Left lung (tissue), 10 donors: ENCODE data around the gene NECTIN1. TPM values are rescaled to one million over a fixed set of nuclear protein-coding genes. Genes with fewer than 3 reads are reported as not detected.

ENCODE experiments used
- ATAC-seq: fragments of 200-7000 bp; cut with Tn5 transposase; one replicate; pipeline ENCODE4 v1.9.1; 2020; ENCODE audit warnings: moderate library complexity
- DNase-seq, 4 donors: peaks; one replicate each; pipeline ENCODE4 v3.0.0-alpha.2; 2013 to 2020
- H3K27ac ChIP-seq, 2 donors: fragments of 200-600 bp; sonication (generic) in 1 of 2; one replicate each; pipeline versions ENCODE4 v1.5.0 to v1.8.0; 2020 to 2021
- H3K27me3 ChIP-seq, 2 donors: fragments of 200-600 bp; sonication (generic) in 1 of 2; one replicate each; pipeline versions ENCODE4 v1.5.0 to v1.8.0; 2020 to 2021
- H3K36me3 ChIP-seq, 2 donors: fragments of 200-600 bp; sonication (generic) in 1 of 2; one replicate each; pipeline versions ENCODE4 v1.5.0 to v1.8.0; 2020 to 2021
- H3K4me1 ChIP-seq, 2 donors: fragments of 200-600 bp; one replicate each; pipeline ENCODE4 v1.8.0; 2021
- H3K4me3 ChIP-seq, 2 donors: fragments of 200-600 bp; sonication (generic) in 1 of 2; one replicate each; pipeline versions ENCODE4 v1.5.0 to v1.8.0; 2020 to 2021; ENCODE audit warnings: mild to moderate bottlenecking in 1 of 2
- H3K9me3 ChIP-seq, 2 donors: fragments of 200-600 bp; sonication (generic) in 1 of 2; one replicate each; pipeline versions ENCODE4 v1.5.0 to v1.8.0; 2020 to 2021
- intact Hi-C, 2 donors: fragments of 100-400 bp; cut with DNase I; formaldehyde crosslinking; loops; one replicate each; pipeline versions ENCODE4 v1.11.2 to v1.14.2; 2022
- polyA plus RNA-seq, 6 donors: library from polyadenylated mRNA; unstranded; fragments of 120-200 nt; gene quantifications; one replicate each; pipeline ENCODE4 v1.2.1, GENCODE V29; 2013; ENCODE audit not compliant: insufficient read length in 6 of 6
- total RNA-seq, 2 donors: library from RNA; stranded (reverse); fragmentation: NEBNext Ultra II Directional; extraction: Animal tissue kit (Norgen Biotek cat#: 25700); gene quantifications; one replicate each; pipeline ENCODE4 v1.2.1, GENCODE V29; 2021
- TF ChIP-seq, protein P1 (sequence below), 2 donors: fragments of 200-600 bp; sonication (generic) in 1 of 2; IDR thresholded peaks; one replicate each; pipeline versions ENCODE4 v1.5.0 to v1.8.0; 2021; ENCODE audit warnings: antibody characterized with exemption in 2 of 2
- donor health status: DM: no; HTN: yes; CAD: no.
- donor health status: DM: no; HTN: no; CAD: no.

Gene NECTIN1
- total and polyA plus RNA-seq, 8 donors, result 13.0 to 21.1 (median 15.9) TPM

- Histone ChIP-seq H3K27ac (no peak overlapping the region), H3K4me3 (no peak overlapping the region), H3K36me3 (no peaks in the 10 kb centered on the region), H3K4me1 (peaks cover 11 to 69% of the 10 kb centered on the region in 2 donors), H3K9me3 (no peaks in the 10 kb centered on the region), H3K27me3 (no peaks in the 10 kb centered on the region)
- TF ChIP-seq, protein P1, sequence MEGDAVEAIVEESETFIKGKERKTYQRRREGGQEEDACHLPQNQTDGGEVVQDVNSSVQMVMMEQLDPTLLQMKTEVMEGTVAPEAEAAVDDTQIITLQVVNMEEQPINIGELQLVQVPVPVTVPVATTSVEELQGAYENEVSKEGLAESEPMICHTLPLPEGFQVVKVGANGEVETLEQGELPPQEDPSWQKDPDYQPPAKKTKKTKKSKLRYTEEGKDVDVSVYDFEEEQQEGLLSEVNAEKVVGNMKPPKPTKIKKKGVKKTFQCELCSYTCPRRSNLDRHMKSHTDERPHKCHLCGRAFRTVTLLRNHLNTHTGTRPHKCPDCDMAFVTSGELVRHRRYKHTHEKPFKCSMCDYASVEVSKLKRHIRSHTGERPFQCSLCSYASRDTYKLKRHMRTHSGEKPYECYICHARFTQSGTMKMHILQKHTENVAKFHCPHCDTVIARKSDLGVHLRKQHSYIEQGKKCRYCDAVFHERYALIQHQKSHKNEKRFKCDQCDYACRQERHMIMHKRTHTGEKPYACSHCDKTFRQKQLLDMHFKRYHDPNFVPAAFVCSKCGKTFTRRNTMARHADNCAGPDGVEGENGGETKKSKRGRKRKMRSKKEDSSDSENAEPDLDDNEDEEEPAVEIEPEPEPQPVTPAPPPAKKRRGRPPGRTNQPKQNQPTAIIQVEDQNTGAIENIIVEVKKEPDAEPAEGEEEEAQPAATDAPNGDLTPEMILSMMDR (IDR thresholded peaks at IDR 0.05), result no peak
- DNase-seq (no peak), ATAC-seq (peak; percentile 57)
- intact Hi-C loops, result no loop called here
Measured at GRCh38 chr11:119684361-119685110, 44.5 kb downstream of the NECTIN1 start.

DNA sequence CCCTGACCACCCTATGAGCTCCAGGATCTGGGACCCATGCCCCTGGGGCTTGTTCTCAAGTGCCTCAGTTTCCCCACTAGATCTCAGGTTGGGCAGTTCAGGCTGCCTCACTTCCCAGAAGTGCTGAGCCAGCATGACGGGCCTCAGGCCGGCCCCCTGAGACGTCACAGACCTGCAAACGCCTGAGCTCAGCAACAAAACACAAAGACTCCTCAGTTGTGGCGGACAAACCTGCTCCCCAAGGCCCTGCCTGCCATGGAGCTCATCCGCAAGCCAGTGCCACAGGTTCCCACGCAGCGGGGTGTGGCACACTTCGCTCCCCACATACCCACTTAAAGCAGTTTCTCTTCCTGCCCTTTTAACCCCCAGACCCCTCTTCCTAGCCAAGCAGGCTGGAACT lies 45.2 kb downstream of the NECTIN1 start:
- ATAC-seq (no peak), DNase-seq (peak in 1 of 4 donors; percentile 78)
- no peak overlapping the region for H3K4me3 ChIP-seq
- H3K27ac ChIP-seq, result no peak overlapping the region
- peaks cover 11 to 61% of the 10 kb centered on the region in 2 donors for H3K4me1 ChIP-seq
- H3K9me3 ChIP-seq, result no peaks in the 10 kb centered on the region
- H3K36me3 ChIP-seq, result no peaks in the 10 kb centered on the region
- H3K27me3 ChIP-seq, result no peaks in the 10 kb centered on the region
- intact Hi-C loops, result no loop called here
- TF ChIP-seq, protein P1 (IDR thresholded peaks at IDR 0.05), result no peak

DNA sequence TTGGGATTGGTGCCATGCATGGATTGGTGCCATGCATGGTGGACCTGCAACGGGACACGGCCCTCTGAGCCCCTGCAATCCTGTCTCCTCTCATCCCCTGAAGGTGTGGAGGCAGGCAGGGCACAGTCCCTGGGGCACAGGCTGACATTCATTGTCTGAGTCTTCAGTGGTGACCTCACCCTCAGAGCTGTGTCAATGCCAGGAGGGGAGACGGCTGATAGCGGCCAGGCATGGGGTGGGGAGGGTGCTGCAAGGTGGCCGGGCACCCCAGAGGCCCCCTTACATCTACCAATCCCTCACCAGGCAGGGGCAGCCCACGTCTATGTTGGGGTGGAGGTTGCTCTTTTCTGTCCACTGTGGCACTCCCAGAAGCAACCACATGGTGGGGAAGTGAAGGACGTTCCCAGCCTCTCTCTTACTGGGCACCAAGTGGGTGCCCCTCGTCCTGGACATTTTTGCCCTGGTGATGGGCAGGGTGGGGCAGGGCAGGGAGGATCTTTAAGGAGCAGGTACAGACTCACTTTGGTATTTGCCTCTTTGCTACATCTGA lies 47.6 kb downstream of the NECTIN1 start:
- peak overlapping the region in 1 of 2 donors; percentile 33 for H3K27ac ChIP-seq
- peaks cover 11 to 45% of the 10 kb centered on the region in 2 donors for H3K4me1 ChIP-seq
- DNase-seq (peak in 1 of 4 donors; percentile 67), ATAC-seq (peak; percentile 31)
- intact Hi-C loops, result no loop called here
- H3K36me3 ChIP-seq, result peaks cover 0 to 21% of the 10 kb centered on the region in 2 donors
- TF ChIP-seq, protein P1 (IDR thresholded peaks at IDR 0.05), result peak in 1 of 2 donors; percentile 26
- H3K4me3 ChIP-seq, result no peak overlapping the region
- no peaks in the 10 kb centered on the region for H3K27me3 ChIP-seq
- H3K9me3 ChIP-seq, result no peaks in the 10 kb centered on the region

GRCh38 chr11:119680541-119681360 lies 48.2 kb downstream of the NECTIN1 start:
- TF ChIP-seq, protein P1 (IDR thresholded peaks at IDR 0.05), result no peak
- Histone ChIP-seq H3K4me3 (no peak overlapping the region), H3K36me3 (peaks cover 0 to 28% of the 10 kb centered on the region in 2 donors), H3K27ac (peak overlapping the region in 1 of 2 donors; percentile 33), H3K9me3 (no peaks in the 10 kb centered on the region), H3K4me1 (peaks cover 11 to 42% of the 10 kb centered on the region in 2 donors), H3K27me3 (no peaks in the 10 kb centered on the region)
- ATAC-seq, result peak; percentile 51
- DNase-seq, result peak in 3 of 4 donors; percentile 51 to 70 (median 69)
- intact Hi-C loops, result no loop called here

GRCh38 chr11:119679346-119679745 lies 49.7 kb downstream of the NECTIN1 start:
- intact Hi-C loops, result no loop called here

More at GRCh38 chr11:119679346-119679745, 49.7 kb downstream of the NECTIN1 start:
- Histone ChIP-seq H3K27me3 (no peaks in the 10 kb centered on the region), H3K9me3 (no peaks in the 10 kb centered on the region), H3K4me1 (peaks cover 8 to 32% of the 10 kb centered on the region in 2 donors), H3K4me3 (no peak overlapping the region), H3K36me3 (peaks cover 0 to 28% of the 10 kb centered on the region in 2 donors), H3K27ac (no peak overlapping the region)
- TF ChIP-seq, protein P1 (IDR thresholded peaks at IDR 0.05), result no peak
- no peak for DNase-seq
- no peak for ATAC-seq
